ENCODE data around the gene DDX54.
"Not testable (repeated sequence)": the region's sequence is repeated elsewhere in the genome, so short reads cannot be mapped to it uniquely, and the experiment has no call there.

DDX54 gene

DNA sequence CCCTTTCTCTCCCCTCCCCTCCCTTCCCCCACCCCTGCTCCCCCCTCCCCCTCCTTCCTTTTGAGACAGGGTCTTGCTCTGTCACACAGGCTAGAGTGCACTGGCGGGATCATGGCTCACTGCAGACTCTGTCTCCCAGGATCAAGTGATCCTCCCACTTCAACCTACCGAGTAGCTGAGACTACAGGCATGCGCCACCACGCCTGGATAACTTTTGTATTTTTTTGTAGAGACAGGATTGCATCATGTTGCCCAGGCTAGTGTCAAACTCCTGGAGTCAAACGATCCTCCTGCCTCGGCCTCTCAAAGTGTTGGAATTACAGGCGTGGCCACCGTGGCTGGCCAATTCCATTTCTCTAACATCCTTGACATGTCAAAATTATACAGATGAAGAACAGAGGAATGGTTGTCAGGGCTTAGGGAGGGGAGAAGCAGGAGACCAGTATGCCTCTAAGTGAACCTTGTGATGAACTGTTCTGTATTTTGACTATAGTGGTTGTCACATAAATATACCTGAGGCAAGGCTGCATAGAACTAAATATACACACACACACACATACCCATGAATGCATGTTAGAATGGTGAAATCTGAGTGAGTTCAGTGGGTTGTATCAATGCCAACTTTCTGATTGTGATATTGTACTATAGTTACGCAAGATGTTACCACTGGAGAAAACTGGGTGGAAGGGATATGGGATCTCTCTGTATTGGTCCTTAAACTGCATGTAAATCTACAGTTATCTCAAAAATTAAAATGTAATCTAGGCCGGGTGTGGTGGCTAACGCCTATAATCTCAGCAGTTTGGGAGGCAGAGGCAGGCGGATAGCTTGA, 39.3 kb downstream of the DDX54 start:
- DNase-seq (ENCODE audit: low read depth): no peak
- TF ChIP-seq, protein P1, sequence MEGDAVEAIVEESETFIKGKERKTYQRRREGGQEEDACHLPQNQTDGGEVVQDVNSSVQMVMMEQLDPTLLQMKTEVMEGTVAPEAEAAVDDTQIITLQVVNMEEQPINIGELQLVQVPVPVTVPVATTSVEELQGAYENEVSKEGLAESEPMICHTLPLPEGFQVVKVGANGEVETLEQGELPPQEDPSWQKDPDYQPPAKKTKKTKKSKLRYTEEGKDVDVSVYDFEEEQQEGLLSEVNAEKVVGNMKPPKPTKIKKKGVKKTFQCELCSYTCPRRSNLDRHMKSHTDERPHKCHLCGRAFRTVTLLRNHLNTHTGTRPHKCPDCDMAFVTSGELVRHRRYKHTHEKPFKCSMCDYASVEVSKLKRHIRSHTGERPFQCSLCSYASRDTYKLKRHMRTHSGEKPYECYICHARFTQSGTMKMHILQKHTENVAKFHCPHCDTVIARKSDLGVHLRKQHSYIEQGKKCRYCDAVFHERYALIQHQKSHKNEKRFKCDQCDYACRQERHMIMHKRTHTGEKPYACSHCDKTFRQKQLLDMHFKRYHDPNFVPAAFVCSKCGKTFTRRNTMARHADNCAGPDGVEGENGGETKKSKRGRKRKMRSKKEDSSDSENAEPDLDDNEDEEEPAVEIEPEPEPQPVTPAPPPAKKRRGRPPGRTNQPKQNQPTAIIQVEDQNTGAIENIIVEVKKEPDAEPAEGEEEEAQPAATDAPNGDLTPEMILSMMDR (IDR thresholded peaks at IDR 0.05; ENCODE audit: control insufficient read depth, extremely low read depth, insufficient read depth): no peak
- H3K4me3 ChIP-seq (ENCODE audit: low read depth, low read length): no peak overlapping the region

DNA sequence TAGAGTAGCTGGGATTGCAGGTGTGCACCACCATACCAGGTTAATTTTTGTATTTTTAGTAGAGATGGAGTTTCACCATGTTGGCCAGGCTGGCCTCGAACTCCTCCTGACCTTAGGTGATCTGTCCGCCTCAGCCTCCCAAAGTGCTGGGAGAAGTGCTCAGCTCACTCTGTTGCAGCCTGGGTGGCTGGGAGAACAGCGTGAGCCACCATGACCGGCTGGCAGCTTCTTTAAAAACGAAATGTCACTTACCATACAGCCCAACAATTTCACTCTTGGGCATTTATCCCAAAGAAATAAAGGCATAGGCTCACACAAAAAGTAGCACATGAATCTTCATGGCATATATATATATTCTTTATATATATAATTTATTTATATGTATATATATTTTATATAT, 40.5 kb downstream of the DDX54 start:
- no peak overlapping the region for H3K4me3 ChIP-seq (ENCODE audit: low read depth, low read length)
- no peak for DNase-seq (ENCODE audit: low read depth)
- TF ChIP-seq, protein P1 (IDR thresholded peaks at IDR 0.05; ENCODE audit: control insufficient read depth, extremely low read depth, insufficient read depth): no peak

DNA sequence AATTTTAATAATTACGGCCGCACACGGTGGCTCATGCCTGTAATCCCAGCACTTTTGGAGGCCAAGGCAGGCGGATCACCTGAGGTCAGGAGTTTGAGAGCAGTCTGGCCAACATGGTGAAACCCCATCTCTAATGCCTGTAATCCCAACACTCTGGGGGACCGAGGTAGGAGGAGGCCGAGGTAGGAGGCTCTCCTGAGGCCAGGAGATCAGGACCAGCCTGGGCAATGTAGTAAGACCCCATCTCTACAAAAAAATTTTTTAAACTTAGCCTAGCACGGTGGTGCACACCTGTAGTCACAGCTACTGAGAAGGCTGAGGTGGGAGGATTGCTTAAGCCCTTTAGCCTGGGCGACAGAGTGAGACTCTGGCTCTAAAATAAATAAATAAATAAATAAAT, 41.3 kb downstream of the DDX54 start:
- no peak overlapping the region for H3K4me3 ChIP-seq (ENCODE audit: low read depth, low read length)
- no peak for DNase-seq (ENCODE audit: low read depth)
- TF ChIP-seq, protein P1 (IDR thresholded peaks at IDR 0.05; ENCODE audit: control insufficient read depth, extremely low read depth, insufficient read depth): no peak

DNA sequence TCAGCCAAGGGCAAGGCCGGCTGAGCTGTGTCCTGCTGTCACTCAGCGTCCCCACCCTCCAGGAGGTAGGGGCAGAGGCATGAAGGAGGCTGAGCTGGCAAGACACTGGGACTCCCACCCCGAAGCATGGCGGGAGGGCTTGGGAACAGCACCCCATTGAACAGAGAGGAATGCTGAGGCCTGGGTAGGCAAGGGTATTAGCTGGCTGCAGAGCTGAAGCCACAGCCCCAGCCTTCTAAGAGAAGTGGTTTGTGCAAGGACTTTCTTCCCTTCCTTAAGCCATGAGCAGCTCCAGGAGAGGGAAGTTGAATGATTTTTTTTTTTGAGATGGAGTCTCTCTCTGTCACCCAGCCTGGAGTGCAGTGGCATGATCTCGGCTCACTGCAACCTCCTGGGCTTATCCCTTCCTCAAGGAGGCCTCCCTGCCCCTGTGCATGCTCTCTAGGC, 42.4 kb downstream of the DDX54 start:
- H3K4me3 ChIP-seq (ENCODE audit: low read depth, low read length): no peak overlapping the region
- DNase-seq (ENCODE audit: low read depth): no peak
- TF ChIP-seq, protein P1 (IDR thresholded peaks at IDR 0.05; ENCODE audit: control insufficient read depth, extremely low read depth, insufficient read depth): no peak

DNA sequence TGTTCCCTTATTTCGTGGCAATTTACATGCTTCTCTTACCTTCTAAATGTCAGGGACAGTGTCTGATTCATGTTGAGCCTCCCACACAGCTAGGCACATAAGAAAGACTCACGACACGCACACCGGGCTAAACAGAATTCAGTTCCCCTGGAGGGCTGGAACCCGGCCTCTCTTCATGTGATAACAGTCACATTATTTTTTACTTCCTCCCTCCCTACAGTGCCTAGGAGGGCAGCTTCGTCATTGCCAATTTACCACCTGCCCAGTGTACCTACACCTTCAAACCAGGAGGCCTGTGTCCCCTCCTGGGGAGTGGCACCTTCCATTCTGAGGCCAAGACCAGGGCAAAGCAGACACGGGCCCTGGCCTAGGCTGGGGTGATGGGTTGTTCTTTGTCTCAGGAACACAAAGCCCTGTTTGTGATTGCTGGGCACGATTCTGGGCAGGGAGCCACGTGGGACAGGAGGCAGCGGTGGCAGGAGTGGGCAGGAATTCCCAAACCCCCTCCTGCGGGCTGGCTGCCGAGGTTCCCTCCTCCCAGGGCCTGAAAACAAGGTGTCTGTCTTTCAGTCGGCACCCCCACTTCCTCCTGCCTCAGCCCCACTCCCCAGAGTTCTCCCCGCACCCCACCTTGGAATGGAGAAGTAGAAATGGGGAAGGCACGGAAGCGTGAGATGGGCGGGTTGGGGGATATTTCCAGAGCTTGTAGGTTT, 42.9 kb downstream of the DDX54 start:
- TF ChIP-seq, protein P1 (IDR thresholded peaks at IDR 0.05; ENCODE audit: control insufficient read depth, extremely low read depth, insufficient read depth): no peak
- DNase-seq (ENCODE audit: low read depth): no peak
- no peak overlapping the region for H3K4me3 ChIP-seq (ENCODE audit: low read depth, low read length)

DNA sequence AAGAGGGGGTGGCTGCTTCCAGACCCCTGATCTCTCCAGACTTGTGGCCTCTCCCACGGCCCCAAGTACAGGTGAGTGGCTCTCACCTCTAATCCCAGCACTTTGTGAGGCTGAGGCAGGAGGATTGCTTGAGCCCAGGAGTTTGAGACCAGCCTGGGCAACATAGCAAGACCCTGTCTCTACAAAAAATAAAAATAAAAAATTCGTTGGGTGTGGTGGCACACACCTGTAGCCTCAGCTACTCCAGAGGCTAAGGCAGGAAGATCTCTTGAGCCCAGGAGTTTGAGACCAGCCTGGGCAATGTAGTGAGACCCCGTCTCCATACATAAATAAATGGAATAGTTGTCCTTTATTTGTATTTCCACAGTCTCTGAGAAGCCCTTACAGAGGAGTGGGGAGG, 43.6 kb downstream of the DDX54 start:
- not testable (repeated sequence) for H3K4me3 ChIP-seq (ENCODE audit: low read depth, low read length); DNase-seq (ENCODE audit: low read depth)

DNA sequence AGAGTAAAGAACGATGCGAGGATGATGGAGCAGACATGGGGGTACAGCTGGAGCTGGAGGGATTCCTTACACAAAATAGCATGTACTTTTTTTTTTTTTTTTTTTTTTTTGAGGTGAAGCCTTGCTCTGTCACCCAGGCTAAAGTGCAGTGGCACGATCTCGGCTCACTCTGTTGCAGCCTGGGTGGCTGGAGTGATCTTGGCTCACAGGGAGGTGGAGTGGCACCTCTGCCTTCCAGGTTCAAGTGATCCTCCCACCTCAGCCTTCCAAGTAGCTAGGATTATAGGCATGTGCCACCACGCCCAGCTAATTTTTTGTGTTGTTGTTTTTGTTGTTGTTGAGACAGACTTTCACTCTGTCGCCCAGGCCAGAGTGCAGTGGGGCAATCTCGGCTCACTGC, 44.6 kb downstream of the DDX54 start:
- no peak for DNase-seq (ENCODE audit: low read depth)

More for the DNA sequence above, 44.6 kb downstream of the DDX54 start:
- TF ChIP-seq, protein P1 (IDR thresholded peaks at IDR 0.05; ENCODE audit: control insufficient read depth, extremely low read depth, insufficient read depth): no peak
- H3K4me3 ChIP-seq (ENCODE audit: low read depth, low read length): no peak overlapping the region

Data from LNCaP clone FGC (cell line).